Mesendoderm (in vitro differentiated cells): Measurements from ENCODE around the gene SLC25A42.

ENCODE experiments used
- DNase-seq: peaks from one replicate; pipeline ENCODE4 v3.0.0; 2013
- H2AK5ac ChIP-seq: 2 replicates; pipeline ENCODE4 v1.6.1; 2013; ENCODE audit warnings: low read length, inconsistent platforms
- H2BK120ac ChIP-seq: 2 replicates; pipeline ENCODE4 v1.6.1; 2013; ENCODE audit warnings: low read depth, mild to moderate bottlenecking, low read length, moderate library complexity, mixed read lengths
- H2BK15ac ChIP-seq: replicated peaks from 2 replicates; pipeline ENCODE4 v1.6.1; 2013; ENCODE audit warnings: low read depth, mild to moderate bottlenecking, moderate library complexity
- H2BK5ac ChIP-seq: 2 replicates; pipeline ENCODE4 v1.6.1; 2013; ENCODE audit warnings: low read length, inconsistent platforms
- H3K18ac ChIP-seq: 2 replicates; pipeline ENCODE4 v1.6.1; 2013; ENCODE audit warnings: mild to moderate bottlenecking, low read length, mixed read lengths
- H3K23ac ChIP-seq: one replicate; pipeline ENCODE4 v1.6.1; 2013; ENCODE audit warnings: low read length
- H3K27ac ChIP-seq: 2 replicates; pipeline ENCODE4 v1.5.1; 2013; ENCODE audit warnings: low read depth, mild to moderate bottlenecking, inconsistent platforms, low read length, moderate library complexity
- H3K27me3 ChIP-seq: 2 replicates; pipeline ENCODE4 v1.6.1; 2013; ENCODE audit warnings: low read length, control low read depth, mild to moderate bottlenecking, inconsistent platforms; ENCODE audit not compliant: insufficient read depth, poor library complexity
- H3K36me3 ChIP-seq: 2 replicates; pipeline ENCODE4 v1.6.1; 2013; ENCODE audit warnings: low read length, inconsistent platforms; ENCODE audit not compliant: control insufficient read depth, insufficient read depth
- H3K4ac ChIP-seq: one replicate; pipeline ENCODE4 v1.6.1; 2013; ENCODE audit warnings: low read depth, mild to moderate bottlenecking, low read length, moderate library complexity
- H3K4me1 ChIP-seq: 2 replicates; pipeline ENCODE4 v1.6.1; 2013; ENCODE audit warnings: low read depth, low read length, inconsistent platforms; ENCODE audit not compliant: control insufficient read depth
- H3K4me2 ChIP-seq: 2 replicates; pipeline ENCODE4 v1.6.1; 2013; ENCODE audit warnings: low read length
- H3K4me3 ChIP-seq: 2 replicates; pipeline ENCODE4 v1.5.1; 2013; ENCODE audit warnings: mild to moderate bottlenecking, low read length
- H3K56ac ChIP-seq: one replicate; pipeline ENCODE4 v1.6.1; 2013; ENCODE audit warnings: low read length
- H3K79me1 ChIP-seq: 2 replicates; pipeline ENCODE4 v1.6.1; 2013; ENCODE audit warnings: low read length, inconsistent platforms
- H3K79me2 ChIP-seq: 2 replicates; pipeline ENCODE4 v1.6.1; 2013; ENCODE audit warnings: mild to moderate bottlenecking, low read length; ENCODE audit not compliant: control insufficient read depth, insufficient read depth
- H3K9ac ChIP-seq: 2 replicates; pipeline ENCODE4 v1.6.1; 2013; ENCODE audit warnings: low read length, inconsistent platforms
- H4K5ac ChIP-seq: one replicate; pipeline ENCODE4 v1.6.1; 2013; ENCODE audit warnings: low read length
- H4K8ac ChIP-seq: one replicate; pipeline ENCODE4 v1.6.1; 2013; ENCODE audit warnings: low read depth, mild to moderate bottlenecking, control low read depth, low read length, moderate library complexity
- WGBS: extraction: QIAGEN DNeasy Blood & Tissue Kit; methylation state at CpG from one replicate; pipeline ENCODE4 v1.1.7; 2013; ENCODE audit warnings: low lambda C conversion rate, missing lambda C conversion rate; ENCODE audit not compliant: insufficient coverage; ENCODE audit errors: extremely low coverage; 5-methylcytosine and 5-hydroxymethylcytosine counted together

SLC25A42 gene

DNA sequence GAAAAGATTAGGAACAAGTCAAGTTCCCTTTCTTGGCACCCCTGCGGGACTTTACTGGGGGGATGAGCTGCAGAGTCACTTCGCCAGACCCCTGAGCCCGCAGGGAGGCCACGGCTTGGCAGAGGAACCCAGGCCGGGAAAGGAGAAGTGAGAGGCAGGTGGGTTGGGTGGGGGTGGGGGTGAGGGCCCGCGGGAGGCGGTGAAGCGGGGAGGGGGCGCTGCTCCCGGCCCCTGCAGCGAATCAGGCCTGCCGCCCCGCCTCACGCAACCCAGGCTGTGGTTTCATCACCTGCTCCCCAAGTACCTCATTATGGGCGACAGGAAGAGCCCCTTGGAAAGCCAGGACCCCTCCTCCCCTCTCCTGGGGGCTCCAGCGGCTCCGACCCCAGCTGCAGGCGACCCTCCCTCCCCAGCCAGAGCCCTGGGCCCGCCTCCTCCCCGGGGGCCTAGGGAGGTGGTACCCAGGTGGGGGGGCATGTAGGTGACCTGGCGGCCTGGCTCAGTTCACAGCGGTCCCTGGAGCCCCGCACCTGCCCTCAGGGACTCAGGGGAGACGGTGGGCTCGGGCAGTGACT is 96.8 kb downstream of the SLC25A42 start:
- no peak overlapping the region for H3K4me3 ChIP-seq
- H3K4me2 ChIP-seq = no peak overlapping the region
- no CpG with 5 or more reads among the region's 26 CpGs for WGBS
- no peak overlapping the region for H2BK15ac ChIP-seq
- no peaks in the 10 kb centered on the region for H3K27me3 ChIP-seq
- H3K9ac ChIP-seq = no peak overlapping the region
- H4K8ac ChIP-seq = no peak overlapping the region
- H4K5ac ChIP-seq = no peak overlapping the region
- no peak overlapping the region for H2BK120ac ChIP-seq
- H3K56ac ChIP-seq = peak overlapping the region; percentile 56
- no peaks in the 10 kb centered on the region for H3K4me1 ChIP-seq
- H3K79me1 ChIP-seq = no peaks in the 10 kb centered on the region
- H3K4ac ChIP-seq = peak overlapping the region; percentile 38
- H3K27ac ChIP-seq = no peak overlapping the region
- no peak overlapping the region for H2AK5ac ChIP-seq
- H3K18ac ChIP-seq = no peak overlapping the region
- H2BK5ac ChIP-seq = no peak overlapping the region
- no peaks in the 10 kb centered on the region for H3K79me2 ChIP-seq
- DNase-seq = no peak
- H3K36me3 ChIP-seq = no peaks in the 10 kb centered on the region
- no peak overlapping the region for H3K23ac ChIP-seq

DNA sequence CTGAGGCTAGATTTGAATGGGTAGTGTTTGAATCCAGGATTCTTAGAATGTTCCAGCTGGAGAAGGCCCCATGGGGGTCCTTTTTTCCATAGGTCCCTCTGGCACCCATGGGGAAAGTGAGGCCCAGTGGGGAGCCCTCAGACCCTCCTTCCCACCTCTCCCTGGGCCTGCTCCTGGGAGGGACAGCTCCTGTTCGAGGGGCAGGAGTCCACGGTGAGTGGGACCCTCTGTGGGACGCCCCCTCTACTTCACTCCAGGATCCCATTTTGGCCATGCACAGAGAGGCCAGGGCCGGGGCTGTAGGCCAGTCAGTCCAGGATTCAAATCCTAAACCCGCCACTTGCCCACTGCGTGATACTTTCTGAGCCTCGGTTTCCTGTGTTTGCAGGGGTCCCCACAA is 98.7 kb downstream of the SLC25A42 start:
- WGBS = no CpG with 5 or more reads among the region's 7 CpGs
- DNase-seq = no peak
- Histone ChIP-seq H2BK120ac (no peak overlapping the region), H4K5ac (no peak overlapping the region), H3K79me1 (no peaks in the 10 kb centered on the region), H3K4me1 (no peaks in the 10 kb centered on the region), H3K4ac (no peak overlapping the region), H3K4me3 (no peak overlapping the region), H2BK5ac (no peak overlapping the region), H3K36me3 (no peaks in the 10 kb centered on the region), H3K27me3 (no peaks in the 10 kb centered on the region), H3K79me2 (no peaks in the 10 kb centered on the region), H2AK5ac (no peak overlapping the region), H3K56ac (no peak overlapping the region), H3K27ac (no peak overlapping the region), H3K18ac (no peak overlapping the region), H3K23ac (no peak overlapping the region), H4K8ac (no peak overlapping the region), H3K4me2 (no peak overlapping the region), H3K9ac (no peak overlapping the region), H2BK15ac (no peak overlapping the region)
